Cerebellar cortex (tissue), 1 donor: ENCODE data around the gene ITPR2.

ENCODE experiments used
- DNase-seq: peaks from one replicate; pipeline ENCODE4 v3.0.0-alpha.2; 2015; ENCODE audit warnings: low spot score

The ITPR2 gene

DNA sequence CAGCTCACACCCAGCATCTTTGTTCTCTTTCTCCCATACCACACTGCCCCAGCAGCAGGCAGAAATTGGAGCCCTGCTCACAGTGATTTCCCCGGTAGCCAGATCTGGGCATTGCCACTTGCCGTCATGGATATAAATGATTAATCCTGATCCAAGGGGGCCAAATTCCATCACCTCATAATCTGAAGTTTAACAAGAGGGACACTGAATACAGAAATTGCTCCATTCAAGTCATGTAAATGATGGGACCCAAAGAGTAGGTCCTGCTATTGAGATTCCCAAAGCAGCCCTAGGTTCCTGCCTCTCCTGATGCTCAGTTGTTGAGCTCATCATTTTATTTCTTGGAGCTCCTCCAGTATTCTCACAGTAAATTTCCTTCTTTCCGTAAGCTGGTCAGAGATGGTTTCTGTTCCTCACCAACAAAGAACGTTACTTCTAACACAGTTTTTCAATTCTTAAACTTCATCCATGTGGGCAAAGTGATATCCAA lies 11.7 kb downstream of the ITPR2 start:
- DNase-seq: peak; percentile 8

DNA sequence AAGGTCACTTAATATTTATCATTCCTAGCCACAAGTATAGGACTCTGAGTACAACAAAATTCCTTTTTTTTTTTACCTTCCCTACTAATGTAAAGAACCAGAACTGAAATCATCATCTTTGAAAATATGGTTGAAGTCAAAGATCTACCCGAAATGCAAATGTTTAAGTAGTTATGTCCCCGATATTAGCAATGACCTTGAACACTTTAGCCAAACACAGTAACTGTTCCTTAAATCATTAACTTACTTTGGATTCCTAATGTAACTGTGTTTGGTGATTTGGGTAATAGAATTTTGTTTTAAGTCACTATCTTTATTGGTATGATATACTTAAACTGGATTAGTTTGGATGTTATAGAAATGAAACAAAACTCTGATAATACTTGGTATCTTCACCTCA lies 14.4 kb downstream of the ITPR2 start:
- DNase-seq: no peak

DNA sequence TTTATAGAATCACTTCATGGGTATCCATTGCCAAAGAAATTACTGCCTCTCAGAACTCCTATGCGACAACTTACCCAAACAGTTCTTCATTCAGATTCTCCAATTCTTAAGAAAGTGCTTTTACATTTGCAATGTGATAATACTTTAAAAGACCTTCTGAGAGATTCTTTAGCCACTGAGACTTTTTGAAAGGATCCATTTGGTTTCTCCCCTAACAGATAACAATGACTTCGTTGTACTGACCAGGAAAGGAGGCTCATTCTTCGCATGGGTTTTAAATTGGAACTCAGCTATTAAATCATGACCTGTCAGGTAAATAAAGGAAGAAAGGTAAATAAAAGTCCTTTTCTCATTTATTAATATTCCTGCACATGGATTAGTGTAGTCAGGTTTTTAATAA lies 14.8 kb downstream of the ITPR2 start:
- DNase-seq: no peak

DNA sequence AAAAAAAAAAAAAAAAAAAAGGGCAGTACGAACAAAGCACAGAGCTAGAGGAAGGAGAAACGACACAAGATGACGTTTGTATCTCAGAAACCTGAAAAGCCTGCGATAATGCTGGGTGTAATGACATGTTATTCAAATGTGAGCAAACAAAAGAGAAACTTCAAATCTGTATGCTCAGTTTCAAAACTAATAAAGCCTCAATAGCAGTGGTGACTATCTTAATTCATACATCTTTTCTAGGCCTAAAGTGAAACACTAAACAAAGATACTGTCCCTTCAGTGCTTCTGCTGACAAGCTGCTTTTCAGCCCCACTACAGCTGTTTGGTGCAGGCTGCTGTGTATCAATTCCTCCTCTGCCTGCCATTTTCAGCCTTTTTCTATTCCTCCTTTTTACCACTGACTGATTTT lies 15.8 kb downstream of the ITPR2 start:
- DNase-seq: no peak

DNA sequence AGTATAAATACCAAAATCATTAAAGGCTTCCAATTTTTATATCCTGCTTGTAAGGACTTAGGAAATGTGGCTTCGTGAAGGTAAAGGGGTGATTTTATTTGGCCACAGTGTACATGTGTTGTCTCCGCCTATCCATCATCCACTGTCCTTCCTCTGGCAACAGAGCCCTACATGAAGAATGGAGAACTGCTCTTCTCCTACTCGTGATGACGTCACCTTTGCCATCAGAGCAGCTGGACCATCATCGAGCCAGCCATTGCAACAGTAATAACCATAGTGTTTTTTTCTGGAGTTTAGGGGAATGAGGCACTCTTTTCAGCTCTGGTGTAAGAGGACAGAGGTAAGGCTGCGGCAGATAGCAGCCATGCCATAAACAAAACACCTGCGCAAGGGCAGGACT lies 19.2 kb downstream of the ITPR2 start:
- no peak for DNase-seq

DNA sequence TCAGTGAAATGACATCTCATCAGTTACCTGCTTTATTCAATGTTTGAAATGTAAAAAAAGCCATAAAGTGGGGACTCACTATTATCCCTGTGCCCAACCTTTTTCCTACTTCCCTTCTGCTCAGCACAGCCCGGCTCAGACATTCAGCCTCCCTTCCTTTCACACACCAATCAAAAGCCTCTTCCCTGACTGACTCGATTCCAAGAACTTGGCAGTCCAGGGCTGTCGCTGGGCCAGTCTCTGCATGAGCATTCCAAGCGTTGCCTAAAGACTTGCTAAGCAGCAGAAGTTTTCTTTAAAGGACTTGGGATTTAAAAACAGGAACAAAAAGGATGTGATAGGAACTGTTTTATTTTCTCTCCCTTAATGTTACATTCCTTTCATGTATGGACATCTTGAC lies 22.7 kb downstream of the ITPR2 start:
- DNase-seq: peak; percentile 29

DNA sequence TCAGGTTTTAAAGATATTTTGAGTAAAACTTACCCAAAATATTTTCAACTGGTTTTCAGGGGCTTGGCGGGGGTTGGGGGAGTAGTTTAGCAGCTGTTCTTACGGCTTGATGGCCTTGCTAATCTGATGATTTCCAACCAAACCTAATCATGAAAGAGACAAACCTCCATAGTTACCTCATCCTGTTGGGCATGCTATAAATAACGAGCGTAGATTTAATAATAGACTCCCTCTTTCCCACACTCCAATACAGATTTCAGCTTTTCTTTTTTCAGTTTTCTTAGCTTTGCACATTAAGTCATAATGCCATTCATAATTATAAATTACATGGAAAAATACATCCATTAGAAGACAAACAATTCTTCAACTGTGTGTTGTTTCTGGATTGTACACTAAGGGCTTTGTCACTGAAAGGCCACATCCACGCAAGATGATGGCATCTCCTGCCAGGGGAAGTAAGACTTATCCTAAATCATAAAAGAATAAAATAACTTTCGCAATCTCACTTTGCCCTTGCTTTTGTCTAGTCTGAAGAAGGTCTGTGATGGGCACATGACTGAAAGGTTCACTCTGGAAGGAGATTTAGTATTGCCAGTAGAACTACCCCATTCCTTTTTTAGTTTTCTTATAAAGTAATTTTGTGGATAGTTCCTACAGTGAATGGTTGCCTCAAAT lies 23.2 kb downstream of the ITPR2 start:
- no peak for DNase-seq

DNA sequence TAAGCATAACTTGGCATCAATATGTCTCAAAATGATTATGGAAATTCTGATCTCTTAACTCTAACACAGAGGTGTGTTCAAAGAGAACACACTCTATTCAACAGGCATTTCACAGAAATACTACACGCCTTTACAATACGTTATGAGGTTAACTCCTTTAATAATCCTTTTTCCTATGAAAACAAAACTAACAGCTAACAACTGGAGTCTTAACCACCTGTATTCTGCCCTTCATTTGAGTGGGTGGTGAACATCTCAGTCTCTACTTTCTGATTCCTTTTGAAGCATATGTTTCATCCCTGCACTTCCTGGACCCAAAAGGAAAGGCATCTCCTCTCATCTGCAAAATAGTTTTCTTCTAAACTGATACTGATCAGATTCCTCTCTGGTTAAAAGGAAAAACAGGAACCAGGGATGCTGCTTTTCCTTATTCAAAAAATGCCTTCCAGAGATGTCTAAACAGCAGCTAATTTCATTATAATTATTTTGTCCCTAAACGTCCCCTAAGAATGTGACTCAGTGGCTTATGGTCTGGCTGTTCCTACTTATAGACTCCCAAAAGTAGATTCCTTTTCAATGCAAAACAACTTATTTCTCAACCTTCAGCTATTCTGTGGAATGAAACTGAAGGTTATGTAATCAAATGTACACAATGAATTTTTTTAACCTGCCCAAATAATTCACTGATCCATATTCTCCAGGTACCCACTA lies 24.1 kb downstream of the ITPR2 start:
- DNase-seq: no peak

DNA sequence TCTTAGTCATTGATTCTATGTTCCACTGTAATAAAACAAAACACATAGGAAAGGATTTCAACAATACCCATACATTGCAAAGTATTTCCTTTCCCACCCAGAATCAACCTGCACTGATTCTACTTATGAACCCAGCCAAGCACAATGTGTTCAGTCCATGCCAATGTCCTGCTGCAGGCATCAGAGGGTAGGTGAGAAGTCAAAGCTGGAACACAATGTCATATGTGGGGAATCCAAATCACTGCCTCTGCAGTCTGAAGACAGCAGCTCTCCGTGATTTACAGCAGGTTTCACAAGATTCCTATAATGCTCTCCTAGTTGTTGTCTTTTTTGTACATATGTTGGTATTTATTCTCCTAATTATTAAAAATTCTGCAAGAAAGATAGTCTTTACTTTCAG lies 25.7 kb downstream of the ITPR2 start:
- DNase-seq: no peak

DNA sequence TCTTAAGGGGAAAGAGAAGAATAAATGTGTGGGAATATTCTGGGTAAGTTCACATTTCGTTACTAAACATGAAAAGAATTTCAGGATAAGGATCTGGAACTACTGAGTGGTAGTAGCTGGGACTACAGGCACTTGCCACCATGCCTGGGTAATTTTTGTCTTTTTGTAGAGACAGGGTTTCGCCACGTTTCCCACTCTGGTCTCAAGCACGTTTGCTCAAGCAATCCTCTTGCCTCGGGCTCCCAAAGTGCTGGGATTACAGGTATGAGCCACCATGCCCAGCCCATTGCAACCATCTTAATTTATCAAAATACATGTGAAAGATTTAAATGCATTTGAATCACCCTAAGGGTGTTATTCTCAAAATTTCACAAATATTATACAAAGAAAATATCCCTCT lies 26.4 kb downstream of the ITPR2 start:
- no peak for DNase-seq

DNA sequence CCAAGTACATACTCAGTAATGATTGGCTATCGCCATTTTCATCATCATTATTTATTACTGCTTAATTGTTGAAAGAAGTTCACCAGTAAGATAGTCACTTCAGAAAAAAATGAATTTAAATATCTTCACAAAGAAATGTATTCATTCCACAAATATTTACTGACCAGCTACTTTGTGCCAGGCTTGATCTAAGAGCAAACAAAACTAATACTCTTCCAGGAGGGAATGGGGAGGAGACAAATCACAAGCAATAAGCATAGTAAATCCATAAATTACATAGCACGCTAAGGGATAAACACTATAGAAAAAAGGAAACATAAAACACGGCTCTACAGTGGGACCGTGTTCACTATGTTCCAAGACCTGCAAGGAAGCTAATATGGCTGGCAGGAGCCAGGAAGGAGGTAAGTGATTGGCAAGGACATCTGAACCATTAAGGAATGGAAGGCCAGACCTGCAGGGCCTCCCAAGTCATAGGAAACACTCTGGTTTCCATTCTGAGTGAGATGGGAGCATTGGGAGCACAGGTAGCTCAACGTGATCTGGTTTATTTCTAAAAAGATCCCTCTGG lies 27.5 kb downstream of the ITPR2 start:
- no peak for DNase-seq

DNA sequence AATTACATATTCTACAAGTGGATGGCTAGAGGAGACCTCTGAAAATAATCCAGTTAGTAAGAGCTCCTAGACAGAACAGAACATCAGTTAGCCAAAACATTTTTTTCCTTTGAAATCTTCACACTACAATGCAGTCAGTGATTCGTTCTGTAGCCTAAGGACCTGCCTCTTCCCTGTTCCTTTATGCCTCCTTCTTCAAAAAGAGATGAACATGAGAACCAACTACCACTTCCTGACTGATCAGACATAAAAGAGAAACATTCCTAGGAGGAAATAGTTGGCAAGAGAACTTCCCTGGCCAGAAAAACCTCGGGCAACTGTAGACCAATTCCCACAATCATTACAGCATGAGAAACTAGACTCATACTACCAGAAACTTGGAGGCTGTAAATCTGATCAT lies 29.4 kb downstream of the ITPR2 start:
- no peak for DNase-seq

DNA sequence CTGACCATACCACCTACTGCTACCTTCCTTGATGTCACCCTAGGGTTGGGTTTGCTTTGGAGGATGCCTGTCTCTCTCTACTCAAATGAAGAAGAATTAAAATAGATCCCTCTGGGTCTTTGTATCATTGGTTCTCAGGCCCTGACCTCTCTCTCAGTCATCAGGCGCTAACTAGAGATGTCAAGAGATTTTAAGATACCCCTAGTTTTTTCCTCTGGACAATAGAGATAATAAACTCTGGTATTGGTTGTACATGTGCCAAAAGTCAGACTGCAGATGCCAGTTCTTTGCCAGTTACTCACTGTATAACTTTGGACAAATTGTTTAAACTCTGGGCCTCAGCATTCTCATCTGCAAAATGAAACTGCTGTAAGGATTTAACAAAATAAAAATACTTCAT lies 31.5 kb downstream of the ITPR2 start:
- no peak for DNase-seq

DNA sequence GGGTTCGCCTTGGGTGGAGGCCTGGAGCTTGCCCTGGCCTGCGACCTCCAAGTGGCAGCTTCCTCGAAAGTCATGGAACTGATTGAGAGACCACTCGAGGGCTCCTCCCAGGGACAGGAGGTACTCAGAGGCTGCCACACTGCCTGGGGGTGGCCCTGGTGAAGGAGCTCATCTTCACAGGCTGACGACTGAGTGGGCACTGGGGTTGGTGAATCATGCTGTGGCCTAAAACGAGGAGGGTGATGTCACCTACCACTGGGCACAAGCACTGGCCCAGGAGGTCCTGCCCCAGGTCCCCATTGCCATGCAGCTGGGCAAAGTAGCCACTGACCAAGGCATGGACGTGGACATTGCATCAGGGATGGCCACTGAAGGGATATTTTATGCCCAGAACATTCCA lies 32.1 kb downstream of the ITPR2 start:
- no peak for DNase-seq

DNA sequence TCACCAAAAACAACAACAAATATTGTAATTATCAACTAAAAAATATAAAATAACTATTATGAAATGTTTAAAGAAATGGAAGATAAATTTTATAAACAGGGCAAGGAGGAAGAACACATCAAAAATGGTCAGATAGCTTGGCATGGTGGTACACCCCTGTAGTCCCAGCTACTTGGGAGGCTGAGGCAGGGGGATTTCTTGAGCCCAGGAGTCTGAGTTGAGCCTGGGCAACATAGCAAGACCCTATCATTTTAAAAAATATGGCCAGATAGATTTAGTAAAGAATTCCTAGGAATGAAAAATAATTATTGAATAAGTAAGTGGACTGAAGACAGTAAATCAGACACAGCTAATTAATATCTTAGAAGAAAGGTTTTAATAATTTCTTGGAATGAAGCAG lies 32.6 kb downstream of the ITPR2 start:
- DNase-seq: no peak

DNA sequence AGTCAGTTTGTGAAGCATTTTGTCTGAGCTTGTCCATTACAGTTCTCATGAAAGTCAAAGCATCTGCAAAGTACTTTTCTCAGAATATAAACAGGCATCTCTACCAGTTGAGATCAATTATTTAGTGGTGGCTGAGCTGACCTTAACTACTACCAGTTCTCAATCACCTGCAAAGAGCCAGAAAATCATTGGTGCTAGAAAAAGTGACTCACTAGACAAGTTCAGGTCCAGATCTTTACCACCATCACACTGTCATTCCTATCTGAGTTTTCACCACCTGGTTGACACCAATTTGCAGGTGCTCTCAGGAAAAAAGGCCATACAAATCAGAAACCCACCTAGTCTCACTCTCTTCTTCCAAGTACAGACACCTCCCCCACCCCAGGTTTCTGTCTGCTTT lies 33.3 kb downstream of the ITPR2 start:
- DNase-seq: no peak

DNA sequence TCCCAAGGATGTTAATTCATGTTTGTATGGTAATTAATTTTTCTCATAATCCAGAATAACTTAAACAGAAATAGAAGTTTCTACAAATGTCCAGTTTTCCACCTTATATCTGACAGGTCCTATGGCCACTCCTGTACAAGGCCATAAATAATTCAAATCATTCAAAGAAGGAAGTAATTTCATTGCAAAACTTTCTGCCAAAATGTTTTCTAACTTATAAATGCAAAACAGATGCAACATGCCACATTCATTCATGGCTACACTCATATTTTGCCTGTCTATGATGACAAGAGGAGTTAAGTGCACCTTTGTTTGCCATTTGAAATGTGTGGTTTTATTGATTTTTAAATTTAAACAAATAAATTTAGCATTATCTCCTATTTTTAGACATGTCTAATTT lies 34.4 kb downstream of the ITPR2 start:
- DNase-seq: no peak

DNA sequence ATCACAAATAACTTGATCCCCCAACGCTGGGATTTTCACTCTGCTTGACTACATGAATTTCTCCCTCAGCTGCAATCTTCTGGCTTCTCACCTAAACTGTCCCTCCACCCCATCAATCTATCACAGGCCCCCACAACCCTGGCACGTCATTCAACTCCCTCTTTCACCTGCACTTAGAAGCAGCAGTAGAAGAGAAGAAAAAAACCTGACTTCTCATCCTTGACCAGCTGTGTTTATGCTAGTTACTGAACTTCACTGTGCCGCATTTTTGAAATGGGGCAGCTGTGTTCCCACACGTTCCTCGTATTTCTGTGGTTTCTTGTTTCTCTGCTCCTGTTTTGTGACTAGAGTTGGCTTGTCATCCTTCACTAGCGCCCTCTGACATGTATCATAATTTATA lies 35.0 kb downstream of the ITPR2 start:
- no peak for DNase-seq

DNA sequence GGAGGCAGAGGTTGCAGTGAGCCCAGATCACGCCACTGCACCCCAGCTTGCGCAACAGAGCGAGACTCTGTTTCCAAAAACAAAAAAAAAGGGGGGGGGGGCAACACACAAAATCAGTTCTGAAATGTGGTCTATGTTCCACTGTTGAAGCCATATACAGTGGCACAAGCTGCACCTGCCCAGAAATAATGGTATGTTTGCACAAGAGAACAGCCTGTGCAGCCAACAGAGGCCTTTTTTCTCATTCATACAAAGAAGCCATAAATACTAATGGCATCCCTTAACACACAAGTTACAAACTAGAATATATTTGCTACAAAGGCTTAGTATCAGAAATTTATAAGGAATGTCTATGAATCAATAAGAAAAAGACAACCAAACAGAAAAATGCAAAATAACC lies 37.1 kb downstream of the ITPR2 start:
- no peak for DNase-seq

DNA sequence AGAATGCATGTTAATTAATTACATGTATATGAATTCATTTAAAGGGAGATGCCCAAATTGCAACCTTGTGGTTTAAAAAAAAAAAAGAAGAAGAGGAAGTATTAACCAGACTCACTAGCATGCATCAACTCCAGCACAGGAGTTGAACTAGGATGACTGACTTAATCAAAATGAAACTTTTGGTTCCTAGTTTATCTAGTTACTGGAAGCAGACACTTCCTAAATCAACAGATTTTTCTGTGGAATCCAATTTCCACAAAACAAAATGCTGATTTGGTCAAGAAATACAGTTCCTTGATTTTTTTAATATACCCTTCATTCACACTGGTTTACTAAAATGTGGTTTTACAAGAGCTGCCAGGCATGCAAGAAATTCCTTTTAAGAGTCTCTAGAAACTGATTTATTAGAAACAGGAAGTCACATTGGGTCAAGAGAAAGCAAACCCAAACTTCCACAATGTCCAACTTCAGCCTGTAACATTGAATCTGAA lies 41.6 kb downstream of the ITPR2 start:
- DNase-seq: no peak

DNA sequence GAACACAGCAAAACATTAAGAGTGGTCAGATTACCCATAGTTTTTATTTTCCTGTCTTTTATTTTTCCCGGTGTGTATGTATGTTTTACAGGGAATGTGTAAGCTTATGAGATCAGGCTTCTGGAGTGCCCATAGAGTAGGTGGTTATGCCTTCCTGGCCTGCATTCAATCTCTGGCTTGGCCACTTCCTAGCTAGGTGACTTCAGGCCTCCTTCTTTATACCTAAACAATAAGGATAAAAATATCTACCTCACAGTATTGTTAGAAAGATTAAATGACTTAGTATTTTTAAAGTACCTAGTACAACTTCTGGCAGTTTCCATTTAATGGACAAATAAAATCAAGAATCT lies 42.4 kb downstream of the ITPR2 start:
- no peak for DNase-seq

DNA sequence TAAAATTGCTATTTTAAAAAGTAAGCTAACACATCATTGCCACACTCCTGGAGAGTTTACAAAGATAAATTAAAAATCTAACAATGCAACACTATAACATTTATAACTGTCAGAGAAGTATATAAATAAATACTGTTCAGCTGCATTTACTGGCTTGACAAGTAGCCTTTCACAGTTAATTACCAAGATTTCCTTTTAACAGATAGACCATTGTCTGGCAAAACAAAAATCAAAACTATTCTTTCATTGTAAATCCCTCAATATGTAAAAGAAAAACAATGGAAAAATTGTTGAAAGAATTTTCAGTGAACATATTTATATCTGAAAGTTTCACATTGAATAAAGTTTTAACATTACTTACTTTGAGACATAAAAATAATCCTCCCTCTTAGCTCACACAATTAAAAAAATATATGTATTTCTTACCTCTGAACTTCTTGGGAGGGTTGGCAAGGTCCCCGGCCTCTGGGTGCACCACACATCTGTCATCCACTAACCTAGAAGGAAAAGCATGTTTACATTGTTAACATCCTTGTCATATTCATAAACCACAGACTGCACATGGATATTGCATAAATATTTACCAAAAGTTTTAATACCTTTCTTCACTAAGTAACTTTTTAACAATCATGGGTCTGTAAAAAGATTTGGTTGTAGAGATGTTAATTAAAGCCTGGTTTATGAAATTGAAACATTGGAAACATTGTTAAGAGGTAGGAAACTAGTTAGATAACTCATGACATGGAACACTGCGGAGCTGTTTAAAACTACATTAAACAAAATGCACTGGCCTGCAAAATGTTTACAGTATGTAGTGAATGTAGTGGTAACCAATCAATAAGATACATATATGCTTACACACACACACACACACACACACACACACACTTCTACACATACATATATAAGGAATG lies 43.0 kb downstream of the ITPR2 start:
- DNase-seq: no peak
